HG03378 (cell line): ENCODE measurements around the gene CAMK2N2.
A peak's percentile ranks its signal among the peaks of the same experiment; 100 is the strongest.

Experiments used
- ATAC-seq: cut with Tn5 transposase; IDR thresholded peaks from one replicate; pipeline ENCODE4 v1.9.1; 2021; ENCODE audit warnings: mild to moderate bottlenecking, moderate library complexity; ENCODE audit not compliant: unreplicated experiment

Gene CAMK2N2

DNA sequence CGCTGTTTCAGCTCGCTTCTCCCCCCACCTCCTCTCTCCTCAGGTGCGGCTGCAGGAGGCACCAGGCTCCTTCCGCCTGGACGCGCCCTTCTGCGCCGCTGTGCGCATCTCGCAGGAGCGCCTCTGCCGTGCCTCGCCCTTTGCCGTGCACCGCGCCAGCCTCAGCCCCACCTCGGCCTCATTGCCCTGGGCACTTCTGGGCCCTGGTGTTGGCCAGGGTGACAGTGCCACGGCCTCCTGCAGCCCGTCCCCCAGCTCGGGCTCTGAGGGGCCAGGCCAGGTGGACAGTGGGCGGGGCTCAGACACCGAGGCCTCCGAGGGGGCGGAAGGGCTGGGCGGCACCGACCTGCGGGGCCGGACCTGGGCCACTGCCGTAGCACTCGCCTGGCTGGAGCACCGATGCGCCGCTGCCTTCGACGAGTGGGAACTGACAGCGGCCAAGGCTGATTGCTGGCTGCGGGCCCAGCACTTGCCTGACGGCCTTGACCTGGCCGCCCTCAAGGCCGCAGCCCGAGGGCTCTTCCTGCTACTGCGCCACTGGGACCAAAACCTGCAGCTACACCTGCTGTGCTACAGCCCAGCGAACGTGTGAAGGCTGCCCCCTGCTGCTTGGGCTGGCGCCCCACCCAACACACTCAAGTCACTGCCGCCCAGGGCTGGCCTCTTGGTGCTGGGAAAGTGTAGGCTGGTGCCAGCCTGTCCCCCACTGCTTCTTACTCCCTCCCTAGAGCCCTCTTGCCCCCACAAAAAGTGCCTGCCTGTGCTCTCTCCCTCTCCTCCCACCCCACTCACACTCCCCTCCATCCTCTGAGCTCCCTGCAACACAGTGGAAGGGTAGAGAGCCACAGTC, 19.7 kb downstream of the CAMK2N2 start:
- no peak for ATAC-seq

GRCh38 chr3:184241141-184241446, 20.3 kb downstream of the CAMK2N2 start:
- no peak for ATAC-seq

DNA sequence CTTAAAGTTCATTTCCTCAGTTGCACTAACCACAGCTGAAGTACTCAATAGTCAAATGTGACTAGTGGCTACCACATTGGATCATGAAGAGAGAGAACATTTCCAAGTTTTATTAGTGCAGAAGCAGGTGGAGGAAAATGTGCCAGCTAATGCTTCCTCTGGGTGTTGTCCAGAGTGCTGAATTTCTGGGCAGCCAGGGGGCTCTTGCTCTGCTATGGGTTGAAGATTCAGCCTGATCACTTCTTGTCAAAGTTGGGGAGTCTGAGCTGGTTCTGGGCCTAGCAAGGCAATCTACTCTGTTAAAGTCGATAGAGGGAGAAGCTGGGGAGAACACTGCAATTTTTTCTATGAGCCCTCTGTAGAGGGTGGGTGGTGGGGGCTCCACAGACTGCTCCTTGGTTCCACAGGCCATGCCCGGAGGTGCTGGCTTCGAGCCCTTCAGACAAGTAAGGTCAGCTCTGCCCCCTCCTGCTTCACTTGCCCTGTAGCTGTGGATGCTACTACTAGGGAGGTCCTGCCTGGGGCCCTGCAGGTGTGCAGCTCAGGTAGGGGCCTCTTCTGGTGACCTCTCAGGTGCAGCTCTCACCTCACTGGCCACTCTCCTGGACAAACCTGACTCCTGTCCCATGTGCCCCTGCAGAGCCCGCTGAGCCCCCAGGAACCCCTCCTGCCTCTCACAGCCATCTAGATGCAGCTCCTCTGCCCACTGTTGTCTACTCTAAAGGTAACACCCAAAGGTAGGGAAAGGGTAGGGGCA, 20.8 kb downstream of the CAMK2N2 start:
- no peak for ATAC-seq

DNA sequence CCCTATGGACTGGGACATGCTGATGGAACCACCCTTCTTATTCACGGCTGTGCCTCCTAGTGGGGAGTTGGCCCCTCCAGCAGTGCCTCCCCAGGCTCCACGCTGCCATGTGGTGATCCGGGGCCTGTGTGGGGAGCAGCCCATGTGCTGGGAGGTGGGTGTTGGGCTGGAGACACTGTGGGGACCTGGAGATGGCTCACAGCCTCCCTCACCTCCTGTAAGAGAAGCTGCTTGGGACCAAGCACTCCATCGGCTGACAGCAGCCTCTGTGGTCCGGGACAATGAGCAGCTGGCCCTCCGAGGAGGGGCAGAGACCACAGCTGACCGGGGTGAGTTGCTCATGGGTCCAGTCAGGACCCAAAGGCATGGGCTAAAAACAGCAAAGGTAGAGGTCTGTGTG, 21.6 kb downstream of the CAMK2N2 start:
- ATAC-seq, result no peak

- no peak for ATAC-seq
Measured at GRCh38 chr3:184239221-184239620, 22.1 kb downstream of the CAMK2N2 start.

DNA sequence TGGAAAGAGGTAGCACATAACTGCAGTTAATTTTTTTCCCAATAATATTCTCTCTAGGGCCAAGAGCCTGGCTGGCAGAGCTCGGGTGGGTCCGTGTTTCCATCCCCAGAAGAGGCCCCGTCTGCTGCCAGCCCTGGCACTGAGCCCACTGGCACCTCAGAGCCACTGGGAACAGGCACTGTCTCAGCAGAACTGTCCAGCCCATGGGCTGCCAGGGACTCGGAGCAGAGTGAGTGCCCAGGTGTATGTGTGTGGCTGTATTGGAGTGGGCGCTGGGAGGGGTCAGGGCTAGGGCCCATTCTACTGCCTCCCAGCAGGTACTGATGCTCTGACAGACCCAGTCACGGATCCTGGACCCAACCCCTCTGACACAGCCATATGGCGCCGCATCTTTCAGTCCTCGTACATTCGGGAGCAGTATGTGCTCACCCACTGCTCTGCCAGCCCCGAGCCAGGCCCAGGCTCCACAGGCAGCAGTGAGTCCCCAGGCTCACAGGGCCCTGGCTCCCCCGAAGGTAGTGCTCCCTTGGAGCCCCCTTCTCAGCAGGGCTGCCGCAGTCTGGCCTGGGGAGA, 23.0 kb downstream of the CAMK2N2 start:
- no peak for ATAC-seq

DNA sequence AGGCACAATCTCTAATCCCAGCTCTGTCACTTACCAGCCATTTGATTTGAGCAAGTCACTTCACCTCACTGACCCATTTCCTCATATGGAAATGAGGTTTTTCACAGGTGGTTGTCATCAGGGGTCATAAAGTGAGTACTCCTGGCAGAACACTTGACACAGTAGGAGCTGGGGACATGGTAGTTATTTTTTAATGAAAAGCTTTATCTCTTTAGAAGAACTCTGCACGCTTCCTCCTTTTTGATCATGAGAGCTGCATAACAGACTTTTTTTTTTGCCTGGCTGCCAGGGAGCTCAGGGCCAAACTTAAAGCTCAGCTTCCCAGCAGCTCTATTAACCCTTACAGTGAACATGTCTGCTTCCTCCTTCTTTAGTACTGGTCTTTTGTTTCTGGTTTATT, 23.5 kb downstream of the CAMK2N2 start:
- ATAC-seq, result no peak

DNA sequence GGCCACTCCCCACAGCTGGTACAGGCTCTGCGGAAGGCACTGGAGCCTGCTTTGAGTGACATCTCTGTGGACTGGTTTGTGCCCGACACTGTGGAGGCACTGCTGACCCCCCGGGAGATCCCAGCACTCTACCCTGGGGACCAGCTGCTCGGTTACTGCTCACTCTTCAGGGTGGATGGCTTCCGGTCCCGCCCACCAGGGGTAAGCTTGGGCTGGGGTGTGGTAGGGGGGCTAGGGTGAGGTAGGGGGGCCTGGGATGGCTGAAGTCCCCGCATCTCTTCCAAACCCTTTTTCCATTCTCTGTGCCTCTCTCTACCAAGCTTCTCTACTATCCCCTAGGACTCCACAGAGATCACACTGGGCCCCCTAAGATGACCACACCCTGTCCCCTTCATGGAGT, 24.1 kb downstream of the CAMK2N2 start:
- ATAC-seq, result no peak

GRCh38 chr3:184236636-184237035, 24.7 kb downstream of the CAMK2N2 start:
- ATAC-seq, result no peak

- no peak for ATAC-seq
Measured at GRCh38 chr3:184236033-184236410, 25.3 kb downstream of the CAMK2N2 start.

- ATAC-seq, result no peak
Measured at GRCh38 chr3:184235381-184236032, 25.8 kb downstream of the CAMK2N2 start.

- ATAC-seq, result no peak
Measured at GRCh38 chr3:184234671-184235380, 26.5 kb downstream of the CAMK2N2 start.

DNA sequence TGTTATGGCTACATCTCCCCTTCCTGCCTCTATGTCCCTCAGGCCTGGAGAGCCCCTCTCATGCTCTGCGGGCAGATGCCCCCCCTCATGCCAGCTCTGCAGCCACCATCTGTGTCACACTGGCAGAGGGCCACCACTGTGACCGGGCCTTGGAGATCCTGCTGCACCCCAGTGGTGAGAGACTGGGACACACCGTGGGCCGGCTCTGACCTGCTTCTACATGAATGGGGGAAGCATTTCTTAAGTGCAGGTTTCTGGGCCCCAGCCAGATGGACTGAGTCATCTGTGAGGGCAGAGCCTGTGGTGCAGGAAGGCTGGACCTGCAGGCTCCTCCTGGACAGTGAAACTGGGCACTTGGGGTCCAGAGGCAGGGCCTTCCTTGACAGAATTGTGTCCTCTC, 27.1 kb downstream of the CAMK2N2 start:
- no peak for ATAC-seq

GRCh38 chr3:184233127-184233843, 28.1 kb downstream of the CAMK2N2 start:
- no peak for ATAC-seq

GRCh38 chr3:184231671-184232070, 29.7 kb downstream of the CAMK2N2 start:
- ATAC-seq, result no peak

- no peak for ATAC-seq
Measured at GRCh38 chr3:184230603-184231528, 30.5 kb downstream of the CAMK2N2 start.

- ATAC-seq, result no peak
Measured at GRCh38 chr3:184230081-184230602, 31.2 kb downstream of the CAMK2N2 start.

- peak; percentile 45 for ATAC-seq
Measured at GRCh38 chr3:184229394-184230080, 31.8 kb downstream of the CAMK2N2 start, which contains the start of gene VWA5B2. VWA5B2 (plus strand) TSS chr3:184229585; CDS start chr3:184230529, 944 bp downstream.
